Measurements from ENCODE around the gene SMPD2.

Gene SMPD2

GRCh38 chr6:109469591-109470189, 29.2 kb downstream of the SMPD2 start:
- no peak for TF ChIP-seq BACH2 (CRISPR knock-in tag; IDR thresholded peaks at IDR 0.05; ENCODE audit: borderline replicate concordance)
- ATAC-seq: no peak

GRCh38 chr6:109471105-109471810, 30.7 kb downstream of the SMPD2 start:
- ATAC-seq: no peak
- no peak for TF ChIP-seq ZFP30 (CRISPR knock-in tag; IDR thresholded peaks at IDR 0.05)
- TF ChIP-seq CREB5 (CRISPR knock-in tag; IDR thresholded peaks at IDR 0.05; ENCODE audit: low read depth): no peak
- TF ChIP-seq OSR1 (CRISPR knock-in tag; IDR thresholded peaks at IDR 0.05): no peak
- TF ChIP-seq ZNF565 (CRISPR knock-in tag; conservative IDR thresholded peaks at IDR 0.05; ENCODE audit: low read depth): no peak
- TF ChIP-seq ZNF8 (CRISPR knock-in tag; IDR thresholded peaks at IDR 0.05): no peak
- no peak for TF ChIP-seq POU6F1 (CRISPR knock-in tag; IDR thresholded peaks at IDR 0.05; ENCODE audit: borderline replicate concordance, low read depth)
- TF ChIP-seq CSRNP3 (CRISPR knock-in tag; IDR thresholded peaks at IDR 0.05): no peak
- TF ChIP-seq TSHZ2 (CRISPR knock-in tag; IDR thresholded peaks at IDR 0.05): no peak
- TF ChIP-seq ESRRG (CRISPR knock-in tag; IDR thresholded peaks at IDR 0.05): no peak
- no peak for TF ChIP-seq SNAI2 (CRISPR knock-in tag; IDR thresholded peaks at IDR 0.05)
- no peak for TF ChIP-seq GLIS3 (CRISPR knock-in tag; IDR thresholded peaks at IDR 0.05)
- TF ChIP-seq ZNF70 (CRISPR knock-in tag; IDR thresholded peaks at IDR 0.05): no peak
- no peak for TF ChIP-seq TCF4 (CRISPR knock-in tag; IDR thresholded peaks at IDR 0.05; ENCODE audit: borderline replicate concordance)
- no peak for TF ChIP-seq ISL1 (CRISPR knock-in tag; IDR thresholded peaks at IDR 0.05)
- no peak for TF ChIP-seq ARNTL (CRISPR knock-in tag; IDR thresholded peaks at IDR 0.05; ENCODE audit: borderline replicate concordance, low read depth)
- no peak for TF ChIP-seq PPARA (CRISPR knock-in tag; IDR thresholded peaks at IDR 0.05; ENCODE audit: borderline replicate concordance)

GRCh38 chr6:109472132-109472995, 31.8 kb downstream of the SMPD2 start:
- ATAC-seq: no peak
- TF ChIP-seq ISL1 (CRISPR knock-in tag; IDR thresholded peaks at IDR 0.05) (no peak), TSHZ2 (CRISPR knock-in tag; IDR thresholded peaks at IDR 0.05) (no peak), ZFP3 (CRISPR knock-in tag; IDR thresholded peaks at IDR 0.05) (no peak), ZNF565 (CRISPR knock-in tag; conservative IDR thresholded peaks at IDR 0.05; ENCODE audit: low read depth) (no peak), TCF4 (CRISPR knock-in tag; IDR thresholded peaks at IDR 0.05; ENCODE audit: borderline replicate concordance) (no peak), SNAI2 (CRISPR knock-in tag; IDR thresholded peaks at IDR 0.05) (no peak), ZNF70 (CRISPR knock-in tag; IDR thresholded peaks at IDR 0.05) (no peak), CREB5 (CRISPR knock-in tag; IDR thresholded peaks at IDR 0.05; ENCODE audit: low read depth) (no peak), PPARA (CRISPR knock-in tag; IDR thresholded peaks at IDR 0.05; ENCODE audit: borderline replicate concordance) (no peak), GLIS3 (CRISPR knock-in tag; IDR thresholded peaks at IDR 0.05) (no peak), OSR1 (CRISPR knock-in tag; IDR thresholded peaks at IDR 0.05) (no peak), ZNF8 (CRISPR knock-in tag; IDR thresholded peaks at IDR 0.05) (no peak), ESRRG (CRISPR knock-in tag; IDR thresholded peaks at IDR 0.05) (no peak), TOX (CRISPR knock-in tag; IDR thresholded peaks at IDR 0.05; ENCODE audit: borderline replicate concordance) (no peak), RARB (CRISPR knock-in tag; IDR thresholded peaks at IDR 0.05) (no peak), CSDC2 (CRISPR knock-in tag; IDR thresholded peaks at IDR 0.05) (no peak), ZFP30 (CRISPR knock-in tag; IDR thresholded peaks at IDR 0.05) (no peak)
